CD14-positive monocyte (primary cell): ENCODE results near the gene NPLOC4. TPM values are rescaled to one million over a fixed set of nuclear protein-coding genes. Genes with fewer than 3 reads are reported as not detected.

Source experiments
- DNase-seq, 3 donors: peaks; one replicate each; pipeline ENCODE4 v3.0.0-alpha.2; 2011 to 2022
- H2AFZ ChIP-seq: 2 replicates; pipeline ENCODE4 v1.6.0; 2012; ENCODE audit warnings: mild to moderate bottlenecking, low read depth, low read length, inconsistent platforms; ENCODE audit not compliant: insufficient read depth, poor library complexity, severe bottlenecking
- H3K27ac ChIP-seq, 2 donors: 1 replicate in 1 of 2; 2 replicates in 1 of 2; pipeline ENCODE4 v1.5.1; 2012 to 2013; ENCODE audit warnings: low read length in 2 of 2, control low read depth in 1 of 2, inconsistent platforms in 1 of 2, low read depth in 1 of 2, mild to moderate bottlenecking in 1 of 2
- H3K27me3 ChIP-seq, 2 donors: one replicate each; pipeline versions ENCODE4 v1.6.0 to v1.6.1; 2011 to 2013; ENCODE audit warnings: low read length in 2 of 2; ENCODE audit not compliant: control insufficient read depth in 2 of 2, insufficient read depth in 2 of 2
- H3K36me3 ChIP-seq, 2 donors: replicated peaks in 1 of 2; 1 replicate in 1 of 2; 2 replicates in 1 of 2; pipeline versions ENCODE4 v1.5.1 to v1.6.1; 2012 to 2013; ENCODE audit warnings: low read length in 2 of 2, control low read depth in 1 of 2, inconsistent platforms in 1 of 2, mild to moderate bottlenecking in 1 of 2; ENCODE audit not compliant: insufficient read depth in 2 of 2, control insufficient read depth in 1 of 2
- H3K4me1 ChIP-seq, 2 donors: 1 replicate in 1 of 2; 2 replicates in 1 of 2; pipeline versions ENCODE4 v1.5.1 to v1.6.1; 2012 to 2013; ENCODE audit warnings: low read length in 2 of 2, control low read depth in 1 of 2, inconsistent platforms in 1 of 2, mild to moderate bottlenecking in 1 of 2, moderate library complexity in 1 of 2; ENCODE audit not compliant: insufficient read depth in 2 of 2, control insufficient read depth in 1 of 2
- H3K4me2 ChIP-seq: replicated peaks from 2 replicates; pipeline ENCODE3; 2012; ENCODE audit warnings: low read length, moderate library complexity, mild to moderate bottlenecking; ENCODE audit not compliant: poor library complexity, severe bottlenecking; ENCODE audit errors: extremely low read depth
- H3K4me3 ChIP-seq, 3 experiments: fragments of 200-600 bp in 1 of 3; sonication (generic) in 1 of 3; replicated peaks in 1 of 3; 1 replicate in 2 of 3; 2 replicates in 1 of 3; pipeline ENCODE4 v1.5.1; 2011 to 2013; ENCODE audit warnings: low read length in 3 of 3, mild to moderate bottlenecking in 3 of 3, control low read depth in 2 of 3, low read depth in 2 of 3, inconsistent platforms in 1 of 3, moderate library complexity in 1 of 3
- H3K79me2 ChIP-seq: 2 replicates; pipeline ENCODE4 v1.6.0; 2012; ENCODE audit warnings: mild to moderate bottlenecking, control low read depth, inconsistent platforms, low read length, moderate library complexity; ENCODE audit not compliant: insufficient read depth
- H3K9ac ChIP-seq: 2 replicates; pipeline ENCODE4 v1.6.0; 2017; ENCODE audit warnings: low read length, mild to moderate bottlenecking; ENCODE audit not compliant: insufficient read depth, poor library complexity, severe bottlenecking
- H3K9me3 ChIP-seq, 2 donors: replicated peaks in 1 of 2; 1 replicate in 1 of 2; 2 replicates in 1 of 2; pipeline versions ENCODE4 v1.5.1 to v1.6.1; 2012 to 2013; ENCODE audit warnings: low read length in 2 of 2, control low read depth in 1 of 2; ENCODE audit not compliant: control insufficient read depth in 1 of 2, insufficient read depth in 1 of 2
- H4K20me1 ChIP-seq: 2 replicates; pipeline ENCODE4 v1.6.0; 2012; ENCODE audit warnings: mild to moderate bottlenecking, low read length, control low read depth, moderate library complexity; ENCODE audit not compliant: insufficient read depth
- H3K27ac Mint-ChIP-seq, 7 donors: one replicate each; pipeline ENCODE4 v1.8.0; 2020; ENCODE audit warnings: mild to moderate bottlenecking in 7 of 7, mixed read lengths in 7 of 7, moderate library complexity in 6 of 7, inconsistent platforms in 2 of 7
- H3K27me3 Mint-ChIP-seq, 3 donors: one replicate each; pipeline ENCODE4 v1.8.0; 2021 to 2022; ENCODE audit warnings: low read depth in 3 of 3, mild to moderate bottlenecking in 3 of 3, mixed read lengths in 3 of 3, moderate library complexity in 3 of 3, inconsistent platforms in 1 of 3
- H3K36me3 Mint-ChIP-seq, 2 donors: one replicate each; pipeline ENCODE4 v1.8.0; 2020; ENCODE audit warnings: mixed read lengths in 2 of 2, inconsistent platforms in 1 of 2, mild to moderate bottlenecking in 1 of 2
- H3K4me1 Mint-ChIP-seq: one replicate; pipeline ENCODE4 v1.8.0; 2020; ENCODE audit warnings: mild to moderate bottlenecking, mixed read lengths
- H3K4me3 Mint-ChIP-seq, 2 donors: one replicate each; pipeline ENCODE4 v1.8.0; 2020; ENCODE audit warnings: mild to moderate bottlenecking in 2 of 2, mixed read lengths in 2 of 2, moderate library complexity in 1 of 2
- H3K9me3 Mint-ChIP-seq, 7 donors: one replicate each; pipeline ENCODE4 v1.8.0; 2020 to 2022; ENCODE audit warnings: mixed read lengths in 7 of 7, mild to moderate bottlenecking in 6 of 7, moderate library complexity in 6 of 7, inconsistent platforms in 2 of 7
- CTCF ChIP-seq: fragments of 200-600 bp; IDR thresholded peaks from one replicate; pipeline ENCODE4 v1.8.0; 2022; ENCODE audit warnings: antibody characterized with exemption, mild to moderate bottlenecking
- WGBS: methylation state at CpG from one replicate; pipeline ENCODE4 v1.1.5; 2013; ENCODE audit warnings: missing lambda C conversion rate; ENCODE audit not compliant: insufficient coverage; 5-methylcytosine and 5-hydroxymethylcytosine counted together
- intact Hi-C, 2 donors: fragments of 100-400 bp; cut with micrococcal nuclease; formaldehyde crosslinking; loops; one replicate each; pipeline versions ENCODE4 v1.15.0 to v1.15.1; 2023
- polyA plus RNA-seq, 3 donors: library from polyadenylated mRNA; depleted of rRNA in 1 of 3; unstranded in 2 of 3; stranded (reverse) in 1 of 3; fragments of 300-500 nt in 2 of 3; fragments of >200 nt in 1 of 3; fragmentation: Illumina TruSeq in 2 of 3; gene quantifications; 1 replicate in 2 of 3; 2 replicates in 1 of 3; pipeline ENCODE4 v1.2.3, GENCODE V29; 2012 to 2021

NPLOC4 gene
- polyA plus RNA-seq, 3 donors = 92.1 to 112 (median 106) TPM

- no peaks in the 10 kb centered on the region for H3K9me3 Mint-ChIP-seq
- Histone ChIP-seq H3K27me3 (no peaks in the 10 kb centered on the region), H3K79me2 (peaks cover 72% of the 10 kb centered on the region), H3K9ac (no peak overlapping the region), H3K4me1 (peaks cover 28 to 32% of the 10 kb centered on the region in 2 donors), H3K9me3 (no peaks in the 10 kb centered on the region), H3K27ac (no peak overlapping the region), H3K4me3 (no peak overlapping the region), H2AFZ (no peak overlapping the region), H3K4me2 (no peak overlapping the region), H4K20me1 (peaks cover 61% of the 10 kb centered on the region), H3K36me3 (peaks cover 56 to 91% of the 10 kb centered on the region in 2 donors)
- no peaks in the 10 kb centered on the region for H3K27me3 Mint-ChIP-seq
- DNase-seq = no peak
- H3K36me3 Mint-ChIP-seq = peaks cover 66 to 94% of the 10 kb centered on the region in 2 donors
- no peak overlapping the region for H3K27ac Mint-ChIP-seq
- no peak overlapping the region for H3K4me3 Mint-ChIP-seq
- intact Hi-C loops = no loop called here
- H3K4me1 Mint-ChIP-seq = peaks cover 28% of the 10 kb centered on the region
- no peak for TF ChIP-seq CTCF
- WGBS = 99% methylated on average over 12 of the region's 16 CpGs
Observed at GRCh38 chr17:81612172-81612970, 24.5 kb downstream of the NPLOC4 start.

DNA sequence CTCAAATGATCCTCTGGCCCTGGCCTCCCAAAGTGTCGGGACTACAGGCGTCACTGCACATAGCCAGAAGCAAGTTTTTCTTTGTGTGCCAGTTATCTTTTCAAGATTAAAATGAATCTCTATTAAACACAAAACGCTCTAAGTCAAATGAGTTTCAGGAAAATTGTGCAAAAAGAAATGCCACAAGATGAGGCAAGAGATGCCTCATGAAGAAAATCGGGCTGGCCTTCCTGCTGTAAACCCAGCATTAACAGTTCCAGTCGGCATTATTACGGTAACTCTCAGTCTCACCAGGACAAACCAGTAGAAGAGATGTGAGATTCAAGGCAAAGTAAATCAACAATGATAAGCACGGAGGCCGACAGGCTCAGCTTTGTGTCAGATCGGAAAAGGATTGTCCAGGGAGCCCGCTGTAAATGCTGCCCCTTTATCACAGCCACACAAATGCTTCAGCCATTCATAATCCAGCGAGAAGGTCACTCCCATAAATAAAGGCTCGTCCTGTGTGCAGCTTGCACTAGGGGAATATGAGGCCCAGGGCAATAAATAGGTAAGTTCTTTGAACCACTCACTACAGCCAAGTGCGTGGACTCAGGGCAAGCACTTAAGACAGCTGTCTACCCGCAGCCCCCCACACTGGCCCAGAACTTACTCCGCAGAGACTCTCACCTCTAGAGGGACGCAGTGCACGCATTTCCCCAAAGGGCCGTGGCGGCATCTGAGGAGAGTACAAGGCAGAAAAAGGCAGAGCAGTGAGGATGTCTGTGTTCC lies 27.2 kb downstream of the NPLOC4 start:
- H3K4me3 Mint-ChIP-seq = no peak overlapping the region
- no peak overlapping the region for H2AFZ ChIP-seq
- no peak for TF ChIP-seq CTCF
- H3K27ac ChIP-seq = peak overlapping the region; percentile 53 to 67
- H3K36me3 Mint-ChIP-seq = peaks cover 69 to 91% of the 10 kb centered on the region in 2 donors
- intact Hi-C loops = no loop called here
- H3K9ac ChIP-seq = no peak overlapping the region
- H3K27ac Mint-ChIP-seq = peak overlapping the region; percentile 61 to 85 (median 76)
- H3K79me2 ChIP-seq = peaks cover 47% of the 10 kb centered on the region
- peaks cover 57 to 91% of the 10 kb centered on the region in 2 donors for H3K36me3 ChIP-seq
- H3K4me1 Mint-ChIP-seq = peaks cover 39% of the 10 kb centered on the region
- H3K27me3 Mint-ChIP-seq = no peaks in the 10 kb centered on the region
- no peak overlapping the region for H3K4me2 ChIP-seq
- DNase-seq = peak in 1 of 3 donors; percentile 8
- peaks cover 37% of the 10 kb centered on the region for H4K20me1 ChIP-seq
- no peaks in the 10 kb centered on the region for H3K9me3 ChIP-seq
- H3K4me1 ChIP-seq = peaks cover 34 to 42% of the 10 kb centered on the region in 2 donors
- H3K27me3 ChIP-seq = no peaks in the 10 kb centered on the region
- 48% methylated on average over 11 of the region's 19 CpGs for WGBS
- no peak overlapping the region for H3K4me3 ChIP-seq
- H3K9me3 Mint-ChIP-seq = no peaks in the 10 kb centered on the region
